HCT116 (cell line): ENCODE measurements around the gene ITIH5.

ENCODE experiments used
- CEBPB ChIP-seq: IDR thresholded peaks from 2 replicates; pipeline ENCODE4 v1.6.1; 2012; ENCODE audit warnings: low read depth
- EGR1 ChIP-seq: IDR thresholded peaks from 2 replicates; pipeline ENCODE4 v1.6.1; 2012; ENCODE audit warnings: low read depth
- EZH2 ChIP-seq: fragments of 200-600 bp; sonication (generic); IDR thresholded peaks from 2 replicates; pipeline ENCODE4 v1.6.1; 2017; ENCODE audit warnings: antibody characterized with exemption, mixed run types
- EZH2phosphoT487 ChIP-seq: fragments of 200-600 bp; IDR thresholded peaks from 2 replicates; pipeline ENCODE4 v1.6.1; 2018; ENCODE audit warnings: antibody characterized with exemption, borderline replicate concordance
- POLR2A ChIP-seq: IDR thresholded peaks from 2 replicates; pipeline ENCODE4 v1.7.0; 2011; ENCODE audit warnings: borderline replicate concordance; ENCODE audit not compliant: insufficient read depth, insufficient read length; ENCODE audit errors: extremely low read depth
- POLR2AphosphoS5 ChIP-seq: IDR thresholded peaks from 2 replicates; pipeline ENCODE4 v1.6.1; 2011; ENCODE audit warnings: mild to moderate bottlenecking, low read depth, low read length, moderate library complexity
- SP1 ChIP-seq: IDR thresholded peaks from 2 replicates; pipeline ENCODE4 v1.6.1; 2012; ENCODE audit warnings: low read depth
- TCF7L2 ChIP-seq: IDR thresholded peaks from 2 replicates; pipeline ENCODE4 v1.7.0; 2011; ENCODE audit warnings: borderline replicate concordance, inconsistent platforms; ENCODE audit not compliant: insufficient read depth, insufficient read length; ENCODE audit errors: extremely low read depth
- ZBTB33 ChIP-seq: IDR thresholded peaks from 2 replicates; pipeline ENCODE4 v1.6.1; 2011; ENCODE audit warnings: mild to moderate bottlenecking, low read length, moderate library complexity; ENCODE audit not compliant: insufficient replicate concordance; ENCODE audit errors: extremely low read depth
- ZNF274 ChIP-seq: fragments of 200-500 bp; sonication (Bioruptor generic); IDR thresholded peaks from 2 replicates; pipeline ENCODE4 v1.6.1; 2014; ENCODE audit warnings: mild to moderate bottlenecking, low read depth, low read length, inconsistent platforms
- TF ChIP-seq, protein P1 (sequence below), 3 experiments: fragments of 200-600 bp in 1 of 3; sonication (generic) in 1 of 3; IDR thresholded peaks in 2 of 3; conservative IDR thresholded peaks in 1 of 3; 2 replicates each; pipeline ENCODE4 v1.5.1; 2012 to 2017; ENCODE audit warnings: low read depth in 2 of 3, low read length in 2 of 3, antibody characterized with exemption in 1 of 3, borderline replicate concordance in 1 of 3, control low read depth in 1 of 3, mild to moderate bottlenecking in 1 of 3, mixed read lengths in 1 of 3, mixed run types in 1 of 3, moderate library complexity in 1 of 3; ENCODE audit not compliant: insufficient read depth in 1 of 3
- TF ChIP-seq, protein P2 (sequence below): IDR thresholded peaks from 2 replicates; pipeline ENCODE4 v1.6.1; 2012

DNA sequence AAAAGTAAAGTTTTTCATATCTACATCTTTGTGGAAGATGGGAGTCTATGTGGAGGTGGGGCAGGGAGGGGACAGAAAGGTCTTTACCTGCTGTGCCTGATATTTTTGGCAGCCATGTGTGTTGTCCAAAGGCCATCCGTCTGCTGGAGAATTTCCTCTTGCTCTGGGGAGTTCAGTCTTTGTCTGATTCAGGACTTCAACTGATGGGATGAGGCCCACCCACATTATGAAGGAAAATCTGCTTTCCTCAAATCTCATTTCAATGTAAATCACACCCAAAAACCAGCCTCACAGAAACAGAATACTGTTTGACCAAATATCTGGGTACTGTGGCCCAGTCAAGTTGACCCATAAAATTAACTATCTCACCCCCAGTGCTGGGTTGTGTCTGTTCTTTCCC, 12.5 kb upstream of the ITIH5 start:
- TF ChIP-seq, protein P1, sequence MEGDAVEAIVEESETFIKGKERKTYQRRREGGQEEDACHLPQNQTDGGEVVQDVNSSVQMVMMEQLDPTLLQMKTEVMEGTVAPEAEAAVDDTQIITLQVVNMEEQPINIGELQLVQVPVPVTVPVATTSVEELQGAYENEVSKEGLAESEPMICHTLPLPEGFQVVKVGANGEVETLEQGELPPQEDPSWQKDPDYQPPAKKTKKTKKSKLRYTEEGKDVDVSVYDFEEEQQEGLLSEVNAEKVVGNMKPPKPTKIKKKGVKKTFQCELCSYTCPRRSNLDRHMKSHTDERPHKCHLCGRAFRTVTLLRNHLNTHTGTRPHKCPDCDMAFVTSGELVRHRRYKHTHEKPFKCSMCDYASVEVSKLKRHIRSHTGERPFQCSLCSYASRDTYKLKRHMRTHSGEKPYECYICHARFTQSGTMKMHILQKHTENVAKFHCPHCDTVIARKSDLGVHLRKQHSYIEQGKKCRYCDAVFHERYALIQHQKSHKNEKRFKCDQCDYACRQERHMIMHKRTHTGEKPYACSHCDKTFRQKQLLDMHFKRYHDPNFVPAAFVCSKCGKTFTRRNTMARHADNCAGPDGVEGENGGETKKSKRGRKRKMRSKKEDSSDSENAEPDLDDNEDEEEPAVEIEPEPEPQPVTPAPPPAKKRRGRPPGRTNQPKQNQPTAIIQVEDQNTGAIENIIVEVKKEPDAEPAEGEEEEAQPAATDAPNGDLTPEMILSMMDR (IDR thresholded peaks at IDR 0.05 in 2 of 3, conservative IDR thresholded peaks at IDR 0.05 in 1 of 3; ENCODE audit: borderline replicate concordance in 1 of 3, insufficient read depth in 1 of 3, low read depth in 2 of 3, low read length in 2 of 3) = no peak
- TF ChIP-seq POLR2A = no peak
- TF ChIP-seq CEBPB = no peak
- no peak for TF ChIP-seq EZH2
- TF ChIP-seq SP1 = no peak
- no peak for TF ChIP-seq POLR2AphosphoS5
- TF ChIP-seq ZBTB33 = no peak
- no peak for TF ChIP-seq TCF7L2
- no peak for TF ChIP-seq EZH2phosphoT487
- TF ChIP-seq ZNF274 = no peak
- TF ChIP-seq EGR1 = no peak
- TF ChIP-seq, protein P2, sequence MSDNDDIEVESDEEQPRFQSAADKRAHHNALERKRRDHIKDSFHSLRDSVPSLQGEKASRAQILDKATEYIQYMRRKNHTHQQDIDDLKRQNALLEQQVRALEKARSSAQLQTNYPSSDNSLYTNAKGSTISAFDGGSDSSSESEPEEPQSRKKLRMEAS = no peak
